GM12872 (cell line): ENCODE data around the gene TNPO2.

ENCODE experiments used
- TF ChIP-seq, protein P1 (sequence below): IDR thresholded peaks from 3 replicates; pipeline ENCODE4 v1.5.1; 2011; ENCODE audit warnings: low read depth, mild to moderate bottlenecking, low read length, moderate library complexity; ENCODE audit not compliant: insufficient read depth

Gene TNPO2

DNA sequence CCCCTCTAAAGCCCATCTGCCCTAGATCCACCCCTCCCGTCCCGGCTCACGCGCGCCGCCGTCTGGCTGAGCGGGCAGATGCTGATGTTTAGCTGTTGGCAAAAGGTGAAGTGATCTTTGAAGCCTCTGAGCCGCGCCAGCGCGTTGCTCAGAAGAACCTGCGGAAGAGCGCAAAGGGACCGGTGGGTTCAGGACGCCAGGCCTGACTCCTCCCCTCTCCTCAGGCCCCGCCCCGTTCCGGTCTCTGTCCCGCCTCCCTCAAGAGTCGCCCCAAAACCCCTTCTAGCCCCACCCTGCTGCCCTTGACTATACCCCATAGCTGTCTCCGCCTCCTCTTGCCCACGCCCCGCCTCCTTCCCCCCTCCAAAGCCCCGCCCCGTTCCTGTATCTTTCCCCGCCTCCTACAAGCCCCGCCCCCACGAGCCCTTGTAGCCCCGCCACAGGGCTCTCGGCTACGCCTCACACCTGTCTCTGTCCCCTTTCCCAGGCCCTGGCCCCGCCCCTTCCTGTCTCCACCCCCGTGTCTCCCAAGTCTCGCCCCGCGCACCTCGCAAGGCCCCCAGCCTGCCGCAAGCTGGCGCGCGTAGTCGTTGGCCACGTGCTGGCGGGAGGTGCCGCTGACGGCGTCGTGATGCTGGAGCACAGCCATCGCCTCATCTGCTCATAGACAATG, 66.7 kb downstream of the TNPO2 start:
- TF ChIP-seq, protein P1, sequence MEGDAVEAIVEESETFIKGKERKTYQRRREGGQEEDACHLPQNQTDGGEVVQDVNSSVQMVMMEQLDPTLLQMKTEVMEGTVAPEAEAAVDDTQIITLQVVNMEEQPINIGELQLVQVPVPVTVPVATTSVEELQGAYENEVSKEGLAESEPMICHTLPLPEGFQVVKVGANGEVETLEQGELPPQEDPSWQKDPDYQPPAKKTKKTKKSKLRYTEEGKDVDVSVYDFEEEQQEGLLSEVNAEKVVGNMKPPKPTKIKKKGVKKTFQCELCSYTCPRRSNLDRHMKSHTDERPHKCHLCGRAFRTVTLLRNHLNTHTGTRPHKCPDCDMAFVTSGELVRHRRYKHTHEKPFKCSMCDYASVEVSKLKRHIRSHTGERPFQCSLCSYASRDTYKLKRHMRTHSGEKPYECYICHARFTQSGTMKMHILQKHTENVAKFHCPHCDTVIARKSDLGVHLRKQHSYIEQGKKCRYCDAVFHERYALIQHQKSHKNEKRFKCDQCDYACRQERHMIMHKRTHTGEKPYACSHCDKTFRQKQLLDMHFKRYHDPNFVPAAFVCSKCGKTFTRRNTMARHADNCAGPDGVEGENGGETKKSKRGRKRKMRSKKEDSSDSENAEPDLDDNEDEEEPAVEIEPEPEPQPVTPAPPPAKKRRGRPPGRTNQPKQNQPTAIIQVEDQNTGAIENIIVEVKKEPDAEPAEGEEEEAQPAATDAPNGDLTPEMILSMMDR: no peak

DNA sequence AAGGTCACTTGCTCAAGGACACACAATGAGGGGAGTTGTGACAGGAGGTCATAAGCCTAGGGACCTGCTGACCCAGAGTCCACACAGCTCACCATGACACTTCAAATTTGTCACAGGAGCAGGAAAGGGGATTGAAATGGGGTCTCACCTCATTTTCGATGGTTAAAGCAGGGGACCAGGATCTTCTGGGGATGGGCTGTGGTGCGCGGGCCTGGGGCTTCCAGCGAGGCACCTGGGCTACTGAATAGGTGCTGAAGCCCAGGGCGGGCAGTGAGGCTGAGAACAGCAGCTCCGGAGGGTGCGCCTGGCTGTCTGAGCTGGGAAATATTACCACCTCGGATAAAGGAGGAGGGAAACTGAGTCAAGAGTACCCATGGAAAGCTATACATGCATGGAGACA, 68.2 kb downstream of the TNPO2 start:
- TF ChIP-seq, protein P1: no peak

DNA sequence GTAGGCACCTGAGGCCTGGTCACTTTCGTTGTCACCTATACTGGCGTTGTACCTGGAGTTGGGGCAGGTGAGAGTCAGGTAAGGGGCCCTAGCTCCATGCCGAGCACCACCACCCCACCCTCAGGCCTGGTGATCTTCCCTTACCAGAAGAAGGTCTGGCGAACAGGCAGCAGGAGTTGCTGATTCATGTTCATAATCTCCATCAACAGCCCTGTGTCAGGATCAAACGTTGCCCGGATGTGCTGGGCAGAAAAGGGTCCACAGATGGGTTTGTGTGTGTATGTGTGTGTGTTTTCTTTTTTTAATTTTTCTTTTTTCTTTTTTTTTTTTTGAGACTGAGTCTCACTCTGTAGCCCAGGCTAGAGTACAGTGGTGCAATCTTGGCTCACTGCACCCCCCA, 71.5 kb downstream of the TNPO2 start:
- TF ChIP-seq, protein P1: no peak

DNA sequence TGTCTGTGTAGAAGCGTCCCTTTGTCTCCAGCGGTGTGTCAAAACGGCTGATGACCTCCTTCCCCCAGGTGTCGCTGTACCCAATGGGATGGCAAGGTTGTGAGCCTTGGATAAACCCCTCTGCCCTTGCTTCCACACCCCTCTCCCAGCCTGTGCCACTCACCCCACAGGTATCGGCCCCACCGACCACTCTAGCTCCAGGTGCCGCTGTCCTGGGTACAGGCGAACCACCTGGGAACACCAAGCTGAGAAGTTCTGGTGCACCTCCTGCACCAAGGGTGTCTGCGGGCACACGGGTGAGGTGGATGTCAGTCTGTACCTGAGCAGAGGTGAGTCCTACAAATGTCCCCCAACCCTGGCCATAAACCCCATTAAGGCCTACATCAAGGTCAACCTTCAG, 73.8 kb downstream of the TNPO2 start:
- TF ChIP-seq, protein P1: no peak
